AG04450 (cell line): Measurements from ENCODE around the gene MYH10. TPM values are rescaled to one million over a fixed set of nuclear protein-coding genes. Genes with fewer than 3 reads are reported as not detected.

Experiments used
- CTCF ChIA-PET: fragments of 300-600, 350-600 bp; formaldehyde crosslinking; extraction: SDS; loops from one replicate; lab custom pipeline; 2022; ENCODE audit warnings: antibody characterized with exemption, inconsistent platforms; lab: Charles Lee
- POLR2A ChIA-PET: fragments of 350-600 bp; formaldehyde crosslinking; extraction: SDS; loops from one replicate; lab custom pipeline; 2021; ENCODE audit warnings: antibody characterized with exemption, inconsistent platforms; lab: Yijun Ruan, JAX
- DNase-seq: peaks from one replicate; pipeline ENCODE4 v3.0.0-alpha.2; 2011; ENCODE audit warnings: low read depth, low spot score
- H3K27ac ChIP-seq: one replicate; pipeline ENCODE4 v1.5.1; 2012; ENCODE audit warnings: low read depth, low read length, control low read depth
- H3K27me3 ChIP-seq: one replicate; pipeline ENCODE4 v1.6.0; 2012; ENCODE audit warnings: low read length; ENCODE audit not compliant: control insufficient read depth, insufficient read depth
- H3K4me3 ChIP-seq: 2 replicates; pipeline ENCODE4 v1.5.1; 2011; ENCODE audit warnings: mild to moderate bottlenecking, low read depth, low read length, control low read depth
- H3K9me3 ChIP-seq: 2 replicates; pipeline ENCODE4 v1.5.1; 2012; ENCODE audit warnings: low read length; ENCODE audit not compliant: control insufficient read depth, insufficient read depth
- polyA plus RNA-seq: library from polyadenylated mRNA; depleted of rRNA; stranded (reverse); fragments of >200 nt; gene quantifications from 2 replicates; pipeline ENCODE4 v1.2.3, GENCODE V29; 2011
- TF ChIP-seq, protein P1 (sequence below): IDR thresholded peaks from 2 replicates; pipeline ENCODE4 v1.5.1; 2011; ENCODE audit warnings: low read depth, low read length, control low read depth, inconsistent platforms

MYH10 gene
- polyA plus RNA-seq, 1 experiment = 103 TPM

DNA sequence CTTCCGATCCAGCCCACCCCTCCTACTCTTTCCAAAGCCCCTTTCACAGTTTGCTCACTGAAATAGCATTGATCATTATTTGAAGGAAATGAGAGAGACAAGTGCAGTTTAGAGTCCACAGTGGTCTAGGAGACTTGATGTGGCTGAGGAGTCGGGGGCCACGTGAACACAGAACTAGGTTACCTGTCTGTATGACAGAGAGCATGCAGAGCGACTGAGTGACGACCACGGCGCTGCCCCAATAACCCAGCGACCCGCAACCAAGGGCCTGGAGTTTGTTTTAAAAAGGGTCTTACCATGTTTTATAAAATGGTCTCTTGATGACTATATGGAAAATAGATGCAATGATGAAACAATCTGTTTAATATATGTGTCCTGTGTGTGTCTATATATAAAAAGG lies 155.3 kb downstream of the MYH10 start:
- TF ChIP-seq, protein P1, sequence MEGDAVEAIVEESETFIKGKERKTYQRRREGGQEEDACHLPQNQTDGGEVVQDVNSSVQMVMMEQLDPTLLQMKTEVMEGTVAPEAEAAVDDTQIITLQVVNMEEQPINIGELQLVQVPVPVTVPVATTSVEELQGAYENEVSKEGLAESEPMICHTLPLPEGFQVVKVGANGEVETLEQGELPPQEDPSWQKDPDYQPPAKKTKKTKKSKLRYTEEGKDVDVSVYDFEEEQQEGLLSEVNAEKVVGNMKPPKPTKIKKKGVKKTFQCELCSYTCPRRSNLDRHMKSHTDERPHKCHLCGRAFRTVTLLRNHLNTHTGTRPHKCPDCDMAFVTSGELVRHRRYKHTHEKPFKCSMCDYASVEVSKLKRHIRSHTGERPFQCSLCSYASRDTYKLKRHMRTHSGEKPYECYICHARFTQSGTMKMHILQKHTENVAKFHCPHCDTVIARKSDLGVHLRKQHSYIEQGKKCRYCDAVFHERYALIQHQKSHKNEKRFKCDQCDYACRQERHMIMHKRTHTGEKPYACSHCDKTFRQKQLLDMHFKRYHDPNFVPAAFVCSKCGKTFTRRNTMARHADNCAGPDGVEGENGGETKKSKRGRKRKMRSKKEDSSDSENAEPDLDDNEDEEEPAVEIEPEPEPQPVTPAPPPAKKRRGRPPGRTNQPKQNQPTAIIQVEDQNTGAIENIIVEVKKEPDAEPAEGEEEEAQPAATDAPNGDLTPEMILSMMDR = no peak
- ChIA-PET POLR2A (no interaction called here), CTCF (no interaction called here)
- no peaks in the 10 kb centered on the region for H3K27me3 ChIP-seq
- no peaks in the 10 kb centered on the region for H3K9me3 ChIP-seq
- H3K27ac ChIP-seq = no peak overlapping the region
- H3K4me3 ChIP-seq = no peak overlapping the region
- no peak for DNase-seq

GRCh38 chr17:8474826-8475225 lies 155.7 kb downstream of the MYH10 start:
- TF ChIP-seq, protein P1 = no peak
- Histone ChIP-seq H3K27ac (no peak overlapping the region), H3K9me3 (no peaks in the 10 kb centered on the region), H3K4me3 (no peak overlapping the region), H3K27me3 (no peaks in the 10 kb centered on the region)
- CTCF ChIA-PET = no interaction called here
- POLR2A ChIA-PET = no interaction called here
- no peak for DNase-seq

- CTCF ChIA-PET = no interaction called here
- no peaks in the 10 kb centered on the region for H3K27me3 ChIP-seq
- H3K27ac ChIP-seq = no peak overlapping the region
- no peak for DNase-seq
- H3K4me3 ChIP-seq = no peak overlapping the region
- POLR2A ChIA-PET = no interaction called here
- H3K9me3 ChIP-seq = no peaks in the 10 kb centered on the region
- TF ChIP-seq, protein P1 = no peak
Observed at GRCh38 chr17:8473451-8474192, 156.9 kb downstream of the MYH10 start.

DNA sequence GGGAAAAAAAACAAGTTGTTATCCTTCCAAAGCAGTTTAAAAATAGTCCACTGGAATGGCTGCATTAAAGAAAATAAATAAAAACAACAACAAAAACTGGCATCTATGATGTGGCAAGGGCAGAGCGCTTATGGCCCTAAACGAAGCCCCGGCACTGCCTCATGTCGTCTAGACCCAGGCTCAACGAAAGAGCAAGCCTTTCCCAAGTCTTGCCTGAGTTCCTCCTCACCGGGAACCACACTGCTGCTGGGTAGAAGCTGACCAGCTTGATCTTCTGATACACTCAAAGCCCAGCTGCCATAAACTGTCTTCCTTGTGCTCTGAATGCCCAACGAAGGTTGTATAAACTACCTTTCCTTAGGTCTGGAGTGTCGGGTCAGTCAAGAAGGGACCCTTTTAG lies 157.9 kb downstream of the MYH10 start:
- CTCF ChIA-PET = no interaction called here
- Histone ChIP-seq H3K4me3 (no peak overlapping the region), H3K9me3 (no peaks in the 10 kb centered on the region), H3K27ac (no peak overlapping the region), H3K27me3 (no peaks in the 10 kb centered on the region)
- POLR2A ChIA-PET = interaction anchor here (0.6 to 0.7 kb wide), 2 partner anchors 22 to 246 kb away, joined by 3 read pairs; no protein-coding TSS in a partner anchor
- TF ChIP-seq, protein P1 = no peak
- DNase-seq = no peak

DNA sequence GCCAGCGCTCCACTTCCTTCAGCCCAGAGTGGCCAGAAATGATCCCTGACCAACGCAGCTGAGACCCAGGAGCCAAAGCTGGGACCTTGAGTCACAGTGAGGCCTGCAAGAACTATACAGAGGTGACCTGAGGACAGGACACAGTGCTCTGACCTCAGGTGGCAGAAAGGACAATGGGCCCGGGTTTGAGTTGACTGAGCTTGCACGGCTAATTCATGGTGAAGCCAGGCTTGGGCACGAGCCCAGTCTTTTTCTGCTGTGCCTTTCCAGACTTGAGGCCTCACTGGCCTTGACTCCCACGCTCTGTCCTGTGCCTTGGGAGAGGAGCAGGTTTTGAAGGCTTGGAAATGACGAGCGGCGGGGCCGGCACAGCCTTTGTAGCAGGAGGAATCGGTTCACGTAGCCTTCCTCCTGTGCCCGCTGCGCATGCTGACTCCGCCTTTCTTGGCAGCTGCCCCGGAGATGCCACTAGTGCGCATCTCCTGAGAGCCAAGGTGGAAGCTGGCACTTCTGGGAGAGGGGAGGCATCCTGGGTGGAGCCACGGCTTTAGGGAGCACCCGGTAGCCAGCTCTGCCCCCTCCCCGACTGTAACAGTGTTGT lies 160.0 kb downstream of the MYH10 start:
- TF ChIP-seq, protein P1 = no peak
- ChIA-PET CTCF (no interaction called here), POLR2A (interaction anchor here (1.0 to 1.2 kb wide), 2 partner anchors 9 kb away, joined by 3 read pairs; no protein-coding TSS in a partner anchor)
- H3K4me3 ChIP-seq = no peak overlapping the region
- DNase-seq = no peak
- no peak overlapping the region for H3K27ac ChIP-seq
- H3K27me3 ChIP-seq = no peaks in the 10 kb centered on the region
- H3K9me3 ChIP-seq = no peaks in the 10 kb centered on the region
